ENCODE results near the gene PASK.

PASK gene

GRCh38 chr2:241071677-241072111 lies 77.6 kb downstream of the PASK start:
- no peaks in the 10 kb centered on the region for H3K4me1 ChIP-seq (ENCODE audit: control insufficient read depth in 1 of 2, insufficient read depth in 2 of 2, low read length in 2 of 2)
- peaks cover 5 to 19% of the 10 kb centered on the region in 2 donors for H3K36me3 ChIP-seq (ENCODE audit: control insufficient read depth in 1 of 2, insufficient read depth in 2 of 2, low read length in 2 of 2)
- H3K9me3 ChIP-seq (ENCODE audit: control insufficient read depth in 1 of 2, low read length in 2 of 2): no peaks in the 10 kb centered on the region
- no peak overlapping the region for H3K27ac ChIP-seq (ENCODE audit: low read length)
- no peaks in the 10 kb centered on the region for H3K27me3 ChIP-seq (ENCODE audit: low read depth, low read length)
- H3K4me3 ChIP-seq (ENCODE audit: low read depth in 1 of 2, low read length in 2 of 2): no peak overlapping the region

- Histone ChIP-seq H3K4me3 (ENCODE audit: low read depth in 1 of 2, low read length in 2 of 2) (no peak overlapping the region), H3K27me3 (ENCODE audit: low read depth, low read length) (no peaks in the 10 kb centered on the region), H3K36me3 (ENCODE audit: control insufficient read depth in 1 of 2, insufficient read depth in 2 of 2, low read length in 2 of 2) (peaks cover 5 to 19% of the 10 kb centered on the region in 2 donors), H3K27ac (ENCODE audit: low read length) (no peak overlapping the region), H3K4me1 (ENCODE audit: control insufficient read depth in 1 of 2, insufficient read depth in 2 of 2, low read length in 2 of 2) (no peaks in the 10 kb centered on the region), H3K9me3 (ENCODE audit: control insufficient read depth in 1 of 2, low read length in 2 of 2) (no peaks in the 10 kb centered on the region)
Observed at GRCh38 chr2:241070811-241071676, 78.2 kb downstream of the PASK start.

GRCh38 chr2:241070361-241070760 lies 78.9 kb downstream of the PASK start:
- H3K27ac ChIP-seq (ENCODE audit: low read length): no peak overlapping the region
- H3K9me3 ChIP-seq (ENCODE audit: control insufficient read depth in 1 of 2, low read length in 2 of 2): no peaks in the 10 kb centered on the region
- H3K27me3 ChIP-seq (ENCODE audit: low read depth, low read length): no peaks in the 10 kb centered on the region
- no peak overlapping the region for H3K4me3 ChIP-seq (ENCODE audit: low read depth in 1 of 2, low read length in 2 of 2)
- no peaks in the 10 kb centered on the region for H3K4me1 ChIP-seq (ENCODE audit: control insufficient read depth in 1 of 2, insufficient read depth in 2 of 2, low read length in 2 of 2)
- peaks cover 2 to 17% of the 10 kb centered on the region in 2 donors for H3K36me3 ChIP-seq (ENCODE audit: control insufficient read depth in 1 of 2, insufficient read depth in 2 of 2, low read length in 2 of 2)

- Histone ChIP-seq H3K36me3 (ENCODE audit: control insufficient read depth in 1 of 2, insufficient read depth in 2 of 2, low read length in 2 of 2) (peaks cover 0 to 12% of the 10 kb centered on the region in 2 donors), H3K27me3 (ENCODE audit: low read depth, low read length) (no peaks in the 10 kb centered on the region), H3K27ac (ENCODE audit: low read length) (no peak overlapping the region), H3K4me1 (ENCODE audit: control insufficient read depth in 1 of 2, insufficient read depth in 2 of 2, low read length in 2 of 2) (no peaks in the 10 kb centered on the region), H3K9me3 (ENCODE audit: control insufficient read depth in 1 of 2, low read length in 2 of 2) (no peaks in the 10 kb centered on the region), H3K4me3 (ENCODE audit: low read depth in 1 of 2, low read length in 2 of 2) (no peak overlapping the region)
Observed at GRCh38 chr2:241069821-241070281, 79.4 kb downstream of the PASK start.

GRCh38 chr2:241068942-241069810 lies 80.1 kb downstream of the PASK start:
- Histone ChIP-seq H3K27ac (ENCODE audit: low read length) (no peak overlapping the region), H3K36me3 (ENCODE audit: control insufficient read depth in 1 of 2, insufficient read depth in 2 of 2, low read length in 2 of 2) (peaks cover 0 to 5% of the 10 kb centered on the region in 2 donors), H3K4me3 (ENCODE audit: low read depth in 1 of 2, low read length in 2 of 2) (no peak overlapping the region), H3K4me1 (ENCODE audit: control insufficient read depth in 1 of 2, insufficient read depth in 2 of 2, low read length in 2 of 2) (no peaks in the 10 kb centered on the region), H3K27me3 (ENCODE audit: low read depth, low read length) (no peaks in the 10 kb centered on the region), H3K9me3 (ENCODE audit: control insufficient read depth in 1 of 2, low read length in 2 of 2) (no peaks in the 10 kb centered on the region)

GRCh38 chr2:241068136-241068941 lies 80.9 kb downstream of the PASK start:
- Histone ChIP-seq H3K27me3 (ENCODE audit: low read depth, low read length) (no peaks in the 10 kb centered on the region), H3K27ac (ENCODE audit: low read length) (no peak overlapping the region), H3K4me3 (ENCODE audit: low read depth in 1 of 2, low read length in 2 of 2) (no peak overlapping the region), H3K9me3 (ENCODE audit: control insufficient read depth in 1 of 2, low read length in 2 of 2) (no peaks in the 10 kb centered on the region), H3K4me1 (ENCODE audit: control insufficient read depth in 1 of 2, insufficient read depth in 2 of 2, low read length in 2 of 2) (no peaks in the 10 kb centered on the region), H3K36me3 (ENCODE audit: control insufficient read depth in 1 of 2, insufficient read depth in 2 of 2, low read length in 2 of 2) (no peaks in the 10 kb centered on the region)

- Histone ChIP-seq H3K27me3 (ENCODE audit: low read depth, low read length) (no peaks in the 10 kb centered on the region), H3K27ac (ENCODE audit: low read length) (no peak overlapping the region), H3K9me3 (ENCODE audit: control insufficient read depth in 1 of 2, low read length in 2 of 2) (no peaks in the 10 kb centered on the region), H3K36me3 (ENCODE audit: control insufficient read depth in 1 of 2, insufficient read depth in 2 of 2, low read length in 2 of 2) (no peaks in the 10 kb centered on the region), H3K4me1 (ENCODE audit: control insufficient read depth in 1 of 2, insufficient read depth in 2 of 2, low read length in 2 of 2) (no peaks in the 10 kb centered on the region), H3K4me3 (ENCODE audit: low read depth in 1 of 2, low read length in 2 of 2) (no peak overlapping the region)
Observed at GRCh38 chr2:241067501-241068135, 81.7 kb downstream of the PASK start.

- Histone ChIP-seq H3K4me1 (ENCODE audit: control insufficient read depth in 1 of 2, insufficient read depth in 2 of 2, low read length in 2 of 2) (no peaks in the 10 kb centered on the region), H3K4me3 (ENCODE audit: low read depth in 1 of 2, low read length in 2 of 2) (no peak overlapping the region), H3K36me3 (ENCODE audit: control insufficient read depth in 1 of 2, insufficient read depth in 2 of 2, low read length in 2 of 2) (no peaks in the 10 kb centered on the region), H3K27me3 (ENCODE audit: low read depth, low read length) (no peaks in the 10 kb centered on the region), H3K27ac (ENCODE audit: low read length) (no peak overlapping the region), H3K9me3 (ENCODE audit: control insufficient read depth in 1 of 2, low read length in 2 of 2) (no peaks in the 10 kb centered on the region)
Observed at GRCh38 chr2:241066893-241067341, 82.4 kb downstream of the PASK start.

- no peaks in the 10 kb centered on the region for H3K36me3 ChIP-seq (ENCODE audit: control insufficient read depth in 1 of 2, insufficient read depth in 2 of 2, low read length in 2 of 2)
- H3K27me3 ChIP-seq (ENCODE audit: low read depth, low read length): no peaks in the 10 kb centered on the region
- H3K27ac ChIP-seq (ENCODE audit: low read length): no peak overlapping the region
- no peak overlapping the region for H3K4me3 ChIP-seq (ENCODE audit: low read depth in 1 of 2, low read length in 2 of 2)
- H3K9me3 ChIP-seq (ENCODE audit: control insufficient read depth in 1 of 2, low read length in 2 of 2): no peaks in the 10 kb centered on the region
- no peaks in the 10 kb centered on the region for H3K4me1 ChIP-seq (ENCODE audit: control insufficient read depth in 1 of 2, insufficient read depth in 2 of 2, low read length in 2 of 2)
Observed at GRCh38 chr2:241066171-241066892, 82.9 kb downstream of the PASK start.

- Histone ChIP-seq H3K27ac (ENCODE audit: low read length) (no peak overlapping the region), H3K36me3 (ENCODE audit: control insufficient read depth in 1 of 2, insufficient read depth in 2 of 2, low read length in 2 of 2) (no peaks in the 10 kb centered on the region), H3K9me3 (ENCODE audit: control insufficient read depth in 1 of 2, low read length in 2 of 2) (no peaks in the 10 kb centered on the region), H3K4me3 (ENCODE audit: low read depth in 1 of 2, low read length in 2 of 2) (no peak overlapping the region), H3K4me1 (ENCODE audit: control insufficient read depth in 1 of 2, insufficient read depth in 2 of 2, low read length in 2 of 2) (no peaks in the 10 kb centered on the region), H3K27me3 (ENCODE audit: low read depth, low read length) (no peaks in the 10 kb centered on the region)
Observed at GRCh38 chr2:241065355-241065803, 83.9 kb downstream of the PASK start.

All from muscle layer of duodenum (tissue), 2 donors.